ENCODE results near the gene MEGF8. TPM values are rescaled to one million over a fixed set of nuclear protein-coding genes. Genes with fewer than 3 reads are reported as not detected.

MEGF8 gene
- total and polyA plus RNA-seq, 10 of the 15 experiments (the other 5 are each of a cell fraction or from before 2014, with no cell fraction given): 0.43 to 12.8 (median 2.7) TPM

GRCh38 chr19:42328106-42328505, 2.7 kb downstream of the MEGF8 start:
- Histone ChIP-seq H3K9me3 (replicated peaks; ENCODE audit: control insufficient read depth, insufficient read depth, low read length) (no peaks in the 10 kb centered on the region), H3K27ac (ENCODE audit: control insufficient read depth, insufficient read depth) (no peak overlapping the region), H2AFZ (ENCODE audit: control insufficient read depth, low read depth, low read length) (no peak overlapping the region), H3K4me2 (ENCODE audit: control insufficient read depth, insufficient read depth) (no peak overlapping the region), H3K9ac (ENCODE audit: control insufficient read depth, insufficient read depth, low read length) (no peak overlapping the region), H3K4me3 (no peak overlapping the region), H3K4me1 (ENCODE audit: control insufficient read depth, insufficient read depth, low read length) (peaks cover 7% of the 10 kb centered on the region), H3K36me3 (ENCODE audit: control insufficient read depth in 2 of 2, insufficient read depth in 2 of 2, low read length in 1 of 2) (no peaks in the 10 kb centered on the region), H3K79me2 (ENCODE audit: control insufficient read depth, insufficient read depth, low read length) (peaks cover 13% of the 10 kb centered on the region), H3K27me3 (replicated peaks in 1 of 2; ENCODE audit: control insufficient read depth in 2 of 2, insufficient read depth in 2 of 2, low read length in 1 of 2) (peaks cover 3 to 4% of the 10 kb centered on the region in 2 experiments; a peak in 1 of 4 replicates), H4K20me1 (ENCODE audit: control insufficient read depth, insufficient read depth) (no peaks in the 10 kb centered on the region)
- ChIA-PET SMC1A (ENCODE audit: uncharacterized antibody, unreplicated experiment) (interaction anchor here (0.7 to 1.5 kb wide), 3 partner anchors 9 to 218 kb away, joined by 3 read pairs; no protein-coding TSS in a partner anchor), CTCF (interaction anchor here (0.7 to 2.9 kb wide), 4 partner anchors 73 to 307 kb away, joined by 3 to 11 read pairs (median 5); no protein-coding TSS in a partner anchor), RAD21 (ENCODE audit: unreplicated experiment) (interaction anchor here (0.9 kb wide), 1 partner anchor 37 kb away, joined by 3 read pairs; no protein-coding TSS in a partner anchor), POLR2A (interaction anchor here (1.0 kb wide), 1 partner anchor 69 kb away, joined by 3 read pairs; no protein-coding TSS in a partner anchor)
- FAIRE-seq (no peak), DNase-seq (ENCODE audit: low read depth, low spot score) (no peak), ATAC-seq (no peak)
- 4% methylated on average over 1 of the region's 1 CpG for WGBS (ENCODE audit: insufficient coverage, insufficient replicate concordance, low lambda C conversion rate, missing lambda C conversion rate)
- no TSS peak for BruUV-seq (replicated peaks)
- TF ChIP-seq RAD21 (IDR thresholded peaks at IDR 0.05; ENCODE audit: insufficient read depth, low read depth, low read length): no peak
- no peak for TF ChIP-seq BCL11A (IDR thresholded peaks at IDR 0.05; ENCODE audit: low read depth, low read length)
- no peak for TF ChIP-seq HCFC1 (IDR thresholded peaks at IDR 0.05; ENCODE audit: low read length)
- no peak for TF ChIP-seq ATF2 (IDR thresholded peaks at IDR 0.05; ENCODE audit: low read length)
- no peak for TF ChIP-seq NRF1 (conservative IDR thresholded peaks at IDR 0.05; ENCODE audit: low read depth, low read length)
- TF ChIP-seq DPF2 (IDR thresholded peaks at IDR 0.05): no peak
- TF ChIP-seq SMAD1 (IDR thresholded peaks at IDR 0.05; ENCODE audit: low read depth, partially characterized antibody): no peak
- no peak for TF ChIP-seq PAX5 (IDR thresholded peaks at IDR 0.05; ENCODE audit: borderline replicate concordance, low read depth, low read length)
- no peak for TF ChIP-seq FOXK2 (IDR thresholded peaks at IDR 0.05)
- in situ Hi-C loops (cut with MboI) (no loop called here), intact Hi-C loops (cut with micrococcal nuclease; ENCODE audit: unreplicated experiment) (loop anchor here (5.0 to 10.0 kb wide), 2 partner anchors 94 to 223 kb away; no protein-coding TSS in a partner anchor)

Measured in GM12878 (cell line).